Measurements from ENCODE around the gene B3GALT4.
"Not testable (repeated sequence)": the region's sequence is repeated elsewhere in the genome, so short reads cannot be mapped to it uniquely, and the experiment has no call there.

B3GALT4 gene

GRCh38 chr6:33279257-33279695, 2.4 kb downstream of the B3GALT4 start:
- Histone ChIP-seq H4K20me1 (ENCODE audit: control insufficient read depth, insufficient read depth, low read depth, low read length) (peaks cover 9% of the 10 kb centered on the region), H3K36me3 (ENCODE audit: control insufficient read depth, low read length) (peaks cover 90% of the 10 kb centered on the region), H3K27ac (ENCODE audit: low read depth, low read length) (0 out of 2 replicates have a peak overlapping the region, but pooled peaks have one; percentile 37), H3K79me2 (ENCODE audit: control insufficient read depth, low read length) (peaks cover 17% of the 10 kb centered on the region), H3K4me2 (ENCODE audit: low read length) (no peak overlapping the region), H3K4me1 (ENCODE audit: control insufficient read depth, low read length) (peaks cover 60% of the 10 kb centered on the region), H3K9me2 (replicated peaks; ENCODE audit: control insufficient read depth, low read length) (no peaks in the 10 kb centered on the region), H3K27me3 (ENCODE audit: control insufficient read depth, low read length) (no peaks in the 10 kb centered on the region), H3K9me3 (ENCODE audit: control insufficient read depth, insufficient read depth, low read length) (no peaks in the 10 kb centered on the region), H3F3A (ENCODE audit: control insufficient read depth, insufficient read depth) (peaks cover 54% of the 10 kb centered on the region), H3K4me3 (ENCODE audit: low read length) (no peak overlapping the region)
- TF ChIP-seq CTCF (IDR thresholded peaks at IDR 0.05; ENCODE audit: low read depth, low read length, poor library complexity, severe bottlenecking) (no peak), EZH2phosphoT487 (IDR thresholded peaks at IDR 0.05; ENCODE audit: borderline replicate concordance, low read length) (no peak)

DNA sequence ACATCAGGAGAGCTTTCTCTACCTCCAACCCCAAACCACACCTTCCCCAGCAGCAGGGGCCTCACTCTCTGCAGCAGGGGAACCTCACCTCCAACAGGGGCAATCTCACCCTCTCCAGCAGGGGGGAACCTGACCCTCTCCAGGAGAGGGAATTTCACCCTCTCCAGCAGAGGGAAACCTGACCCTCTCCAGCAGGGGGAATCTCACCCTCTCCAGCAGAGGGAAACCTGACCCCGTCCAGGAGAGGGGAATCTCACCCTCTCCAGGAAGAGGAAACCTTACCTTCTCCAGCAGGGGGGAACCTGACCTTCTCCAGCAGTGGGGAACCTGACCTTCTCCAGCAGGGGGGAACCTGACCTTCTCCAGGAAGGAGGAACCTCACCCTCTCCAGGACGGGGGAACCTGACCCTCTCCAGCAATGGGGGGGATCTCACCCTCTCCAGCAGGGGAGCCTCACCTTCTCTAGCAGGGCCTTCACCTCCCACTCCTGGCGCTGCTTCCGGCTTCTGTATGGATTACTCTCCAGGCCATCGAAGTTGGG, 3.1 kb downstream of the B3GALT4 start:
- no peak for TF ChIP-seq EZH2phosphoT487 (IDR thresholded peaks at IDR 0.05; ENCODE audit: borderline replicate concordance, low read length)
- TF ChIP-seq CTCF (IDR thresholded peaks at IDR 0.05; ENCODE audit: low read depth, low read length, poor library complexity, severe bottlenecking): peak; percentile 98
- Histone ChIP-seq H4K20me1 (ENCODE audit: control insufficient read depth, insufficient read depth, low read depth, low read length) (peaks cover 2% of the 10 kb centered on the region), H3K36me3 (ENCODE audit: control insufficient read depth, low read length) (peaks cover 89% of the 10 kb centered on the region), H3F3A (ENCODE audit: control insufficient read depth, insufficient read depth) (peaks cover 47% of the 10 kb centered on the region), H3K9me2 (replicated peaks; ENCODE audit: control insufficient read depth, low read length) (no peaks in the 10 kb centered on the region), H3K4me1 (ENCODE audit: control insufficient read depth, low read length) (peaks cover 52% of the 10 kb centered on the region), H3K4me2 (ENCODE audit: low read length) (no peak overlapping the region), H3K79me2 (ENCODE audit: control insufficient read depth, low read length) (peaks cover 9% of the 10 kb centered on the region), H3K27ac (ENCODE audit: low read depth, low read length) (peak overlapping the region; percentile 37; the same call in 1 of the 2 replicates), H3K4me3 (ENCODE audit: low read length) (no peak overlapping the region), H3K27me3 (ENCODE audit: control insufficient read depth, low read length) (no peaks in the 10 kb centered on the region), H3K9me3 (ENCODE audit: control insufficient read depth, insufficient read depth, low read length) (no peaks in the 10 kb centered on the region)

DNA sequence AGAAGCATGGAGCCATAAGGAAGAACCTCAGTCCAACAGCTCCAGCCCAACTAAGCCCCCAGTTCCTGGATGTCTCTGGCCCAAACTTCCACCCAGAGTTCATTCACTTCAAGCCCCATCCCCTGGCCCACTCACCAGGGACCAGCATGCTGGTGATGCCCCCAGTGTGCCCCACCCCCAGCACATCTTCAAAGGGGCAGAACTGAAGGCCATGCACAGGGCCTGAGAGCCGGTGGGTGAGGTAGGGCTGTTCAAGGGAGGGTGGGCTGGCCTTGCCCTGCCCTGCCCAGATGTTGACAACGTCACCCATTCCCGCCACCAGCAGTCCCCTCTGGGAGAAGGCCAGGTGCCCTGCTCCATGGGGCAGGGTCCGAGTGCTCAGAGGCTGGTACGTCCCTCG, 3.6 kb downstream of the B3GALT4 start:
- Histone ChIP-seq H3K36me3 (ENCODE audit: control insufficient read depth, low read length) (peaks cover 88% of the 10 kb centered on the region), H3K27ac (ENCODE audit: low read depth, low read length) (peak overlapping the region; percentile 37; the same call in 1 of the 2 replicates), H3K79me2 (ENCODE audit: control insufficient read depth, low read length) (peaks cover 4% of the 10 kb centered on the region), H3F3A (ENCODE audit: control insufficient read depth, insufficient read depth) (peaks cover 42% of the 10 kb centered on the region), H3K4me1 (ENCODE audit: control insufficient read depth, low read length) (peaks cover 47% of the 10 kb centered on the region), H3K9me2 (replicated peaks; ENCODE audit: control insufficient read depth, low read length) (no peaks in the 10 kb centered on the region), H4K20me1 (ENCODE audit: control insufficient read depth, insufficient read depth, low read depth, low read length) (no peaks in the 10 kb centered on the region; the same call in 1 of the 2 replicates), H3K4me3 (ENCODE audit: low read length) (no peak overlapping the region), H3K27me3 (ENCODE audit: control insufficient read depth, low read length) (no peaks in the 10 kb centered on the region), H3K9me3 (ENCODE audit: control insufficient read depth, insufficient read depth, low read length) (no peaks in the 10 kb centered on the region), H3K4me2 (ENCODE audit: low read length) (no peak overlapping the region)
- TF ChIP-seq EZH2phosphoT487 (IDR thresholded peaks at IDR 0.05; ENCODE audit: borderline replicate concordance, low read length) (no peak), CTCF (IDR thresholded peaks at IDR 0.05; ENCODE audit: low read depth, low read length, poor library complexity, severe bottlenecking) (no peak)

DNA sequence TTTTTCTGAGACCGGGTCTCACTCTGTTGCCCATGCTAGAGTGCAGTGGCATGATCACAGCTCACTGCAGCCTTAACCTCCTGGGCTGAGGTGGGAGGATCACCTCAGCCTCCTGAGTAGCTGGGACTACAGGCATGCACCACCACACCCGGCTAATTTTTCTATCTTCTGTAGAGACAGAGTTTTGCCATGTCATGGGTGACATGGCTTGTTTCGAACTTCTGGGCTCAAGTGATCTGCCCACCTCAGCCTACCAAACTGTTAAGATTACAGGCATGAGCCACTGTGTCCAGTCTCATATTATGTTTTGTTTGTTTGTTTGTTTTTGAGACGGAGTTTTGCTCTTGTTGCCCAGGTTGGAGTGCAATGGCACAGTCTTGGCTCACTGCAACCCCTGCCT, 8.3 kb downstream of the B3GALT4 start:
- H3K27me3 ChIP-seq (ENCODE audit: control insufficient read depth, low read length); H3K4me3 ChIP-seq (ENCODE audit: low read length); H3F3A ChIP-seq (ENCODE audit: control insufficient read depth, insufficient read depth); H3K9me2 ChIP-seq (replicated peaks; ENCODE audit: control insufficient read depth, low read length); H3K4me2 ChIP-seq (ENCODE audit: low read length); H3K27ac ChIP-seq (ENCODE audit: low read depth, low read length); H3K9me3 ChIP-seq (ENCODE audit: control insufficient read depth, insufficient read depth, low read length); H4K20me1 ChIP-seq (ENCODE audit: control insufficient read depth, insufficient read depth, low read depth, low read length): not testable (repeated sequence)
- Histone ChIP-seq H3K36me3 (ENCODE audit: control insufficient read depth, low read length) (peaks cover 77% of the 10 kb centered on the region), H3K79me2 (ENCODE audit: control insufficient read depth, low read length) (peaks cover 36% of the 10 kb centered on the region), H3K4me1 (ENCODE audit: control insufficient read depth, low read length) (peaks cover 19% of the 10 kb centered on the region)
